Right lobe of liver (tissue), 4 donors: ENCODE data around the gene KIFC1.

Experiments
- POLR2A ChIP-seq: fragments of 450-650 bp; IDR thresholded peaks from one replicate; pipeline ENCODE4 v1.6.1; 2017; ENCODE audit warnings: antibody characterized with exemption, mild to moderate bottlenecking
- TF ChIP-seq, protein P1 (sequence below), 4 donors: fragments of 200-600 bp in 3 of 4; fragments of 450-650 bp in 1 of 4; IDR thresholded peaks; one replicate each; pipeline versions ENCODE4 v1.5.1 to v1.8.0; 2016 to 2022; ENCODE audit warnings: antibody characterized with exemption in 4 of 4, mild to moderate bottlenecking in 2 of 4
- donor health status: DM: no; HTN: no; CAD: no.
- donor health status: DM: no; HTN: no; CAD: no.
- donor health status: DM: no; HTN: yes; CAD: no.

- TF ChIP-seq, protein P1, sequence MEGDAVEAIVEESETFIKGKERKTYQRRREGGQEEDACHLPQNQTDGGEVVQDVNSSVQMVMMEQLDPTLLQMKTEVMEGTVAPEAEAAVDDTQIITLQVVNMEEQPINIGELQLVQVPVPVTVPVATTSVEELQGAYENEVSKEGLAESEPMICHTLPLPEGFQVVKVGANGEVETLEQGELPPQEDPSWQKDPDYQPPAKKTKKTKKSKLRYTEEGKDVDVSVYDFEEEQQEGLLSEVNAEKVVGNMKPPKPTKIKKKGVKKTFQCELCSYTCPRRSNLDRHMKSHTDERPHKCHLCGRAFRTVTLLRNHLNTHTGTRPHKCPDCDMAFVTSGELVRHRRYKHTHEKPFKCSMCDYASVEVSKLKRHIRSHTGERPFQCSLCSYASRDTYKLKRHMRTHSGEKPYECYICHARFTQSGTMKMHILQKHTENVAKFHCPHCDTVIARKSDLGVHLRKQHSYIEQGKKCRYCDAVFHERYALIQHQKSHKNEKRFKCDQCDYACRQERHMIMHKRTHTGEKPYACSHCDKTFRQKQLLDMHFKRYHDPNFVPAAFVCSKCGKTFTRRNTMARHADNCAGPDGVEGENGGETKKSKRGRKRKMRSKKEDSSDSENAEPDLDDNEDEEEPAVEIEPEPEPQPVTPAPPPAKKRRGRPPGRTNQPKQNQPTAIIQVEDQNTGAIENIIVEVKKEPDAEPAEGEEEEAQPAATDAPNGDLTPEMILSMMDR (IDR thresholded peaks at IDR 0.05), result no peak
- TF ChIP-seq POLR2A, result no peak
These were observed 58.8 kb downstream of the KIFC1 start for GRCh38 chr6:33450434-33450833.
